Memory B cell (primary cell): ENCODE measurements around the gene SLC13A4.
"Not testable (repeated sequence)": the region's sequence is repeated elsewhere in the genome, so short reads cannot be mapped to it uniquely, and the experiment has no call there.

Experiments
- ATAC-seq: fragments of 150-1000 bp; cut with Tn5 transposase; 2 replicates; pipeline ENCODE4 v1.10.0; 2021; ENCODE audit warnings: low read depth, mild to moderate bottlenecking, moderate library complexity
- DNase-seq, 2 donors: peaks; one replicate each; pipeline ENCODE4 v3.0.0; 2022; ENCODE audit warnings: low spot score in 2 of 2
- H3K27ac Mint-ChIP-seq: one replicate; pipeline ENCODE4 v1.8.0; 2022; ENCODE audit warnings: mild to moderate bottlenecking, moderate library complexity, mixed read lengths
- H3K27me3 Mint-ChIP-seq: one replicate; pipeline ENCODE4 v1.8.0; 2022; ENCODE audit warnings: mixed read lengths
- H3K36me3 Mint-ChIP-seq: one replicate; pipeline ENCODE4 v1.8.0; 2022; ENCODE audit warnings: mild to moderate bottlenecking, mixed read lengths
- H3K4me1 Mint-ChIP-seq: one replicate; pipeline ENCODE4 v1.8.0; 2022; ENCODE audit warnings: mixed read lengths
- H3K4me3 Mint-ChIP-seq: one replicate; pipeline ENCODE4 v1.8.0; 2022; ENCODE audit warnings: mild to moderate bottlenecking, moderate library complexity, mixed read lengths
- H3K9me3 Mint-ChIP-seq: one replicate; pipeline ENCODE4 v1.8.0; 2022; ENCODE audit warnings: mixed read lengths

SLC13A4 gene, protein sequence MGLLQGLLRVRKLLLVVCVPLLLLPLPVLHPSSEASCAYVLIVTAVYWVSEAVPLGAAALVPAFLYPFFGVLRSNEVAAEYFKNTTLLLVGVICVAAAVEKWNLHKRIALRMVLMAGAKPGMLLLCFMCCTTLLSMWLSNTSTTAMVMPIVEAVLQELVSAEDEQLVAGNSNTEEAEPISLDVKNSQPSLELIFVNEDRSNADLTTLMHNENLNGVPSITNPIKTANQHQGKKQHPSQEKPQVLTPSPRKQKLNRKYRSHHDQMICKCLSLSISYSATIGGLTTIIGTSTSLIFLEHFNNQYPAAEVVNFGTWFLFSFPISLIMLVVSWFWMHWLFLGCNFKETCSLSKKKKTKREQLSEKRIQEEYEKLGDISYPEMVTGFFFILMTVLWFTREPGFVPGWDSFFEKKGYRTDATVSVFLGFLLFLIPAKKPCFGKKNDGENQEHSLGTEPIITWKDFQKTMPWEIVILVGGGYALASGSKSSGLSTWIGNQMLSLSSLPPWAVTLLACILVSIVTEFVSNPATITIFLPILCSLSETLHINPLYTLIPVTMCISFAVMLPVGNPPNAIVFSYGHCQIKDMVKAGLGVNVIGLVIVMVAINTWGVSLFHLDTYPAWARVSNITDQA

DNA sequence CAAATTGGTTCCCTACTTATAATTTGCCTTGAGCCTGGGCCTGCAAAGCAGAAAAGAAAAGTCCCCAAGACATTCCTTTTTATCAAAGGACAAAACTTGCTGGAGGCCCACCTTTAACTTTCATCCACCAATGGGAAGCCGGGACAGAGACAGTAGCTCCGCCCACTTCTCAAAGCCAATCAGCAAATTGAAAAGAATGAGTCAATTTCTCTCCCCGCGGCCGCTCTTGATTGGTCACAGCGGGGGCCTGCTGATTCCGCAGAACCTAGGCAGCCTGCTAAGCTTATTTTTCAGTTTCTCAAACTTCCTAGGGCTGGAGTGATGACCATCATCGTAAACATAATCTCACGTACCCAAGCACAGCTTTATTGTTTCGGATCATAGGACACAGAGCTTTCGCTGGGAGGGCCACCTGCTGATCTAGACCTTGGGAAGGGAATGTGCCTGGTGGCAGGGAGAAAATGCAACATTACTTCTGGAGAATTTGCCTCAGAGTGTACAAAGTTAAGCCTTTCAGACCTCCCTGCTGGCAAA is at the start of gene SLC13A4:
Gene SLC13A4 (minus strand): TSS at position 51 of the 534 bp plus-strand sequence. CDS start 690 bp downstream, outside the sequence.
- ATAC-seq (no peak), DNase-seq (no peak)
- Mint-ChIP-seq H3K27ac (no peak within 1 kb of the TSS), H3K4me3 (no peak within 1 kb of the TSS), H3K9me3 (no peaks in the 10 kb centered on the region), H3K36me3 (no peaks in the 10 kb centered on the region), H3K27me3 (peaks cover 4% of the 10 kb centered on the region), H3K4me1 (no peaks in the 10 kb centered on the region)

DNA sequence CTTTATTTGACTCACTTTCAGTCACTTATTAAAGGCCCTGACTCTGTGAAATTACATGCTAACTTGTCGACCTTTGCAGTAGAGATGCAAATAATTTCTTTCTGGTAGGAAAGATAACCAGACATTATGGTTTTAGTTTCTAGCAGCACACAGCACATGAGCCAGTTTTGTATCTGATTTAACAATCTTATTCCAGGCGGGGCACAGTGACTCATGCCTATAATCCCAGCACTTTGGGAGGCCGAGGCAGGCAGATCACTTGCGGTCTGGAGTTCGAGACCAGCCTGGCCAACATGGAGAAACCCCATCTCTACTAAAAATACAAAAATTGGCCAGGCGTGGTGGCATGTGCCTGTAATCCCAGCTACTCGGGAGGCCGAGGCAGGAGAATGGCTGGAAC is 47.9 kb upstream of the SLC13A4 start:
- H3K9me3 Mint-ChIP-seq, H3K4me3 Mint-ChIP-seq, DNase-seq, H3K36me3 Mint-ChIP-seq, ATAC-seq, H3K4me1 Mint-ChIP-seq, H3K27ac Mint-ChIP-seq, H3K27me3 Mint-ChIP-seq: not testable (repeated sequence)

DNA sequence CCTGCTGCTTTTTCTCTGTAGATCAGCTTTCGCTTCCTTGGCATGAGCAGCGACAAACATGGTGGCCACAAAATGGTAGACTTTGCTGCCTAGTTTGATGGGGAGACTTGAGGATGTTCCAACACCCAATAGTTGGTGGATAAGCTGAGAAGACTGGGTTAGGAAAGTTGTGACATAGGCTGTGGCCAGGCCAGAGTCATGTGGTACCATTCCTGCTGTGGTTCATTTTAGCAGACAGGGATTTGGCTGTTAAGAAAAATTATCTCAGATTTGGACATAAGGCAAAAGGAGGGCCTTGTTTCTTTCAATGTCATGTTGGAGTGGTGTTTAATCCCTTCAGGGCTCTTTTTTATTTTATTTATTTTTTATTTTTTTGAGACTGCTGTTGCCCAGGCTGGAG is 47.2 kb upstream of the SLC13A4 start:
- DNase-seq = no peak
- H3K27me3 Mint-ChIP-seq = peaks cover 4% of the 10 kb centered on the region

DNA sequence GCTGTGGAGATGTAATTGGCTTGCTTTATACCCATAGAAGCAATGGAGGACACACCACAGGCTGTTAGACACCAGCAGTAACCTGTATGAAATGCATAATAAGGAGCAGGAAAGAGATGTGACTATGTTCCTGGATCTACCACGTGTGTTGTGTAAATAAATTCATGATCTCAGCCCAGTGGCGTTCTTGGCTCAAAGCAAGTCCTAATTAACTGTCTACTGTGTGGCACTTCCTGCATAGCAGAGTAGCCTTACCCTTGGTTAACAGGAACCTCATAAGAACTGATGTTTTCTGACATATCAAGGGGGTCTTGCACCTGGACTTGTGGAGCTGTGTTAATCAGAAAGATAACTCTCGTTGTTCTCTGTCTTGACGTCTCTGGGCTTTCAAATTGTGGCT is 46.3 kb upstream of the SLC13A4 start:
- ATAC-seq (no peak), DNase-seq (no peak)
- no peaks in the 10 kb centered on the region for H3K4me1 Mint-ChIP-seq
- H3K36me3 Mint-ChIP-seq = peaks cover 3% of the 10 kb centered on the region
- H3K4me3 Mint-ChIP-seq = no peak overlapping the region
- H3K27ac Mint-ChIP-seq = no peak overlapping the region
- H3K27me3 Mint-ChIP-seq = peaks cover 10% of the 10 kb centered on the region
- H3K9me3 Mint-ChIP-seq = peaks cover 5% of the 10 kb centered on the region

More for the DNA sequence above, 47.2 kb upstream of the SLC13A4 start:
- peaks cover 3% of the 10 kb centered on the region for H3K36me3 Mint-ChIP-seq
- no peak for ATAC-seq
- no peaks in the 10 kb centered on the region for H3K4me1 Mint-ChIP-seq
- H3K9me3 Mint-ChIP-seq = peaks cover 5% of the 10 kb centered on the region
- H3K4me3 Mint-ChIP-seq = no peak overlapping the region
- H3K27ac Mint-ChIP-seq = no peak overlapping the region

DNA sequence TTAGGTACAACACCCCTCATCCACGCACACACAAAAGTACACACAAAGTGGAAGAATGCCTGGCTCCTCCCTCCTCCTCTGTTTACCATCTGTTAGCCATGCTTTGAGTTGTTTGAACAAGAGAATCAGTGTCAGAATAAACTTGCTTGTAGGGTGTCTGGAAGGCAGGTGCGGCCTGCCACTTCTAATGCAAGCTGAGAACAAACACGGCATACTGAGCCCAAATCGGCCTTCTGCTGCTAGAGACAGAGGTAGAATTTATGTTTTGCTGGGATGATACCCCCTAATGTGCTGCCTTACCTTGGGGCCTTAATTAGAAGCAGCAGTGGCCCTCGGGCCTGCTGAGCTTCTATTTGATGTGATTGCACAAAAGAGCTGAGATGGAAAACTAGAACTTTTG is 45.5 kb upstream of the SLC13A4 start:
- H3K9me3 Mint-ChIP-seq = peaks cover 5% of the 10 kb centered on the region
- H3K4me1 Mint-ChIP-seq = no peaks in the 10 kb centered on the region
- no peak overlapping the region for H3K27ac Mint-ChIP-seq
- H3K4me3 Mint-ChIP-seq = no peak overlapping the region
- peaks cover 10% of the 10 kb centered on the region for H3K27me3 Mint-ChIP-seq
- H3K36me3 Mint-ChIP-seq = peaks cover 3% of the 10 kb centered on the region
- no peak for ATAC-seq
- no peak for DNase-seq

DNA sequence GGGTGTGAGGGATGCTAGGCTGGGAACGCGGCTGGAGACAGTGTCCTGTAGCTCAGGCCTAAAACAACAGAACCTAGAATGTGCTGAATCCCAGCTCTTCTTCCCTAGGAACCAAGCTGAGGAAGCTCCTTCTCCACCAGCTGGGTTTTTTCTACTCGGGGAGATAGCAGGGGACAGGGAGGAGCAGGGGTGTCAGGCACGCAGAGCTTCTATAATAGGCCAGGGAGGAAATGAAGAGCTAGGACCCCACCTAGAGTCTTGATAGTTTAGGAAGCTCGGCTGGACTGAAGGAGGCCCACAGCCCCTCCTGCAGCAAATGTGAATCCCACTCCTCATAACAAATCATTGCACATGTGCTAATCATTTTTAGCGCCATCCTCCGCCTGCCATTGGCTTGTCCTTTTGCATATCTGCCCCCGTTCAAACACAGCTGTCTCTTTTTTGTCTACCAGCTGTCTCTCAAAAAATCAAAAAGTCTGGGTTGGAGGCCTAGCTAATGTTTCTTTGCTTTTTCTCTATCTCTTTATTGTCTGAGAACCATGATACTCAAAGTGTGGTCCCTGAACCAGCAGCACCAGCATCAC is 44.7 kb upstream of the SLC13A4 start:
- ATAC-seq (no peak), DNase-seq (no peak)
- Mint-ChIP-seq H3K9me3 (peaks cover 1% of the 10 kb centered on the region), H3K4me3 (no peak overlapping the region), H3K27ac (no peak overlapping the region), H3K27me3 (peaks cover 11% of the 10 kb centered on the region), H3K36me3 (peaks cover 2% of the 10 kb centered on the region), H3K4me1 (no peaks in the 10 kb centered on the region)

DNA sequence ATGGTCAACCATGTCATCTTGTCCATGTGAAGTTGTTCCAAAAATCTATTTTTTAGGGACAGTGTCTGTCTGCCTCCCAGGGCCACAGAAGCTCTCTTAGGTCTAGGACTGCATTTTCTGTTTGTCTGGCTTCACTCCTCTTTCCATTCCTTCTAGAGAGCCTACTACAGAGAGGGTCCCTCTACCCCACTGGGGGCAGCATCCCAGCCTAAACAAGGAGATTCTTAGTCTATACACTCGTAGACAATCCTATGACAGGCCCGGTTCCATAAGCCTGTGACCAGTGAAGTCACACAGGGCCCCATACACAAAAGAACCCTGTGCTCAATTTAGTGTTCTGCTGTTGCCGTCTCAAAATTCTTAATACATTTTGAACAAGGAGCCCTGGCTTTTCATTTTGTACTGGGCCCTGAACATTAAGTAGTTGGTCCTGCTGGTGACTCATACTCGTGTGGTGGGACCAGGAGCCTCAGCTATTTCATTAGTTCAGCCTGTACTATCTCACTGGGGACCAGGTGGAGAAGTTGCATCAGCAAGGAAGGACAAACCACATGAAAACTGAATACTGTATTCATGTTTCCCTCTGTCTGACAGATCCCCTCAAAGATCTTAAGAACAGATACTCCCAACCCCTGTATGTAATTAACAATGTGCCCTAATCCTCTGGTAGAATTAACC is 44.1 kb upstream of the SLC13A4 start:
- H3K4me1 Mint-ChIP-seq = no peaks in the 10 kb centered on the region
- H3K36me3 Mint-ChIP-seq = peaks cover 2% of the 10 kb centered on the region
- peaks cover 1% of the 10 kb centered on the region for H3K9me3 Mint-ChIP-seq
- no peak for DNase-seq
- no peak overlapping the region for H3K4me3 Mint-ChIP-seq
- H3K27ac Mint-ChIP-seq = no peak overlapping the region
- ATAC-seq = no peak
- H3K27me3 Mint-ChIP-seq = peaks cover 10% of the 10 kb centered on the region

DNA sequence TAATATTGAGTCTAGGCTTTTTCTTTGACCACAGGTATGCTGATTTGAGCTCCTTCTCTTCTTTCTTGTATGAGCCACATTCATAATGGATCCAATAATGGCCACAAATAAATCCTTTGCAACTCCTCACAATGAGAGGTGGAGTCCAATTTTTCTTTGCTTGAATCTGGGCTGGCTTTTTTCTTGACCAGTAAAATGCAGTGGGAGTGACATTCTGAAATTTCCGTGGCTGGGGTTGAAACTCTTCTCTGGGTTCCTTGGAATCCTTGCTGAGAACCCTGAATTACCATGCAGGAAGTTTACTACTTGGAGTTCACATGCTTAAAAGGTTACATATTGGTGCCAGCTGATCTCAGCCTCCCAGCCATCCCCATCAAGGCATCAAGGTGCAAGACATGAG is 43.1 kb upstream of the SLC13A4 start:
- ATAC-seq = no peak
- Mint-ChIP-seq H3K4me1 (no peaks in the 10 kb centered on the region), H3K9me3 (no peaks in the 10 kb centered on the region), H3K4me3 (no peak overlapping the region), H3K27ac (no peak overlapping the region), H3K27me3 (peaks cover 10% of the 10 kb centered on the region), H3K36me3 (peaks cover 2% of the 10 kb centered on the region)
- no peak for DNase-seq

DNA sequence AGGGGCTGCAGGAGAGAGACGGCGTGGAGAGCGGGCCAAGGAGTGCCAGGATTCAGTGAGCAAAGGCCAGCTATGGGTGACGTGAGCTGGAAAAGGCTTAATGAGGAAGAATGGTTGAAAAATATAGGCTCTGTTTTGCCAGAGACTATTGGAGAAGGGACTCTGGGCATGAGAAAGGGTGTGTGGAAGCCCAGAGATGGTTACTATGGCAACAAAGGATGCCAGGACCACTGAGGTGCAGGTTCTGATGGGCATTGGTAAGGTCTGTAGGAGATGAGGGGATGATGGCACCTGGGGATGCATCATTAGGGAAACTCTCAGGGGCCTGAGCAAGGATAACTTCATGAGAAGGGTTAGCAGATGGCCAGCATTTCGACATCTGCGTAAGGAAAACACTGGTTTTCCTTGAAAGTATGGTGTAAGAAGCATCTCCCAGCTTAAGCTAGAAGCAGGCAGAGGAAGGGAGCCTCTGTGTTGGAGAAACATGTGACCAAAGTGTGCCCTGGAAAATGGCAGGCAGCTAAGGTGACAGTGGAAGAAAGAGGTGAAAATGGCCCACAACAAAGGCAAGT is 42.2 kb upstream of the SLC13A4 start:
- no peak for ATAC-seq
- Mint-ChIP-seq H3K27me3 (peaks cover 12% of the 10 kb centered on the region), H3K4me1 (no peaks in the 10 kb centered on the region)

DNA sequence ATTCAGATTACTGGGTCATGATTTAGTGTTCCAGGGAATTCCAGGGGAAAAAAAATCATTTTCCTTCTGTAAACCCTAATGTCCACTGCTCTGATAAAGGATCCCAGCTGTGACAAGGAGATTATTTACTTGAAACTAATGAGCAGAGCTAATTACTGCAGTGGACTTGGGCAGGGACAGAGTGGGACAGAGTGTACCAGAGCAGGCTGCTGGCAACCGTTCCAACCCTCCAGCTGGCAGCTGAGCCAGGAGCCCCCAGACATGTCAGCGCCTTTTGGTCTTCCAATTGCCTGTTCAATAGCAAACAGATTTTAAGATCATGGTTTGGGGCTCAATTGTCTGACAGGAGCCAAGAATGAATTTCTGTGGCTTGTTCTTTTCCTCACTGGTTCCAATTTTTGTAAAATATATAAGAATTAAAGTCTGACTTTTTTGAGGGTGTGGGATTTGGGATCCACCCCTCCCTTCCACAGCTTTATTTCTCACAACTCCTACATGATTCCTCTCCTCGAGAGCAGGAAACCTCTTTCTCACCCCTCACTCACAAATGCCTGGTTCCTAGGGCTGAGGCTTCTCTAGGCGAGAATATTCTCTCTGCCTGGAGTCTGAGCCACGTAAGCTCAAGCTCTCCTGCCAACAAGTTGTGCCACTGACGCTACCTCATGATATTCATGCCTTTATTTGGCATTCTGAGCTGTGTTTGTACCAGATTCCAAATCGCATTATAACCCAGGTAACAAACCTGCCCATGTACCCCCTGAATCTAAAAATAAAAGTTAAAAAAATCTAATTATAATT is 41.2 kb upstream of the SLC13A4 start:
- H3K4me3 Mint-ChIP-seq = no peak overlapping the region
- H3K9me3 Mint-ChIP-seq = peaks cover 2% of the 10 kb centered on the region
- H3K27me3 Mint-ChIP-seq = peaks cover 12% of the 10 kb centered on the region
- no peak for ATAC-seq
- no peak overlapping the region for H3K27ac Mint-ChIP-seq
- H3K4me1 Mint-ChIP-seq = peaks cover 3% of the 10 kb centered on the region
- no peaks in the 10 kb centered on the region for H3K36me3 Mint-ChIP-seq
- no peak for DNase-seq

More for the DNA sequence above, 42.2 kb upstream of the SLC13A4 start:
- H3K9me3 Mint-ChIP-seq = no peaks in the 10 kb centered on the region
- peaks cover 2% of the 10 kb centered on the region for H3K36me3 Mint-ChIP-seq
- no peak overlapping the region for H3K27ac Mint-ChIP-seq
- no peak for DNase-seq
- H3K4me3 Mint-ChIP-seq = no peak overlapping the region

DNA sequence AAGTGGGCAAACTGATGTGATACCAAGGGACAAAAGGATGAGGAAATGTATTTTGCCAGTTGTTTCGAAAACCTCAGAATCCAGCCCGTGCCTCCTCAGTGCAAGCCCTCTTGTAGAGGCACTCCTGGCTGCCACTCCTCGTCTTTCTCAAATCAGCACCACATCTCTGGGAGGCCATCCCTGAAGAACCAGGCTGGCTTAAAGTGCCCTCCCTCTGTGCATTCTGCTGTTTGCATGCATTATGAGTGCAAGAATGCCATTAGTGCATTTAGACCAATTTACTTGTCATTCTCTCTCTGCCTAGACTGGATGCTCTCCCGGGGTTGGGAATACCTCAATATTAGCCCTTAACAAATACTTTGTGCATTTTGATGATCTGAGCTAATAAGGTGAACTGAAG is 40.5 kb upstream of the SLC13A4 start:
- Mint-ChIP-seq H3K4me1 (peaks cover 3% of the 10 kb centered on the region), H3K4me3 (no peak overlapping the region), H3K27ac (no peak overlapping the region), H3K9me3 (peaks cover 2% of the 10 kb centered on the region), H3K36me3 (no peaks in the 10 kb centered on the region), H3K27me3 (peaks cover 12% of the 10 kb centered on the region)
- DNase-seq (no peak), ATAC-seq (no peak)

DNA sequence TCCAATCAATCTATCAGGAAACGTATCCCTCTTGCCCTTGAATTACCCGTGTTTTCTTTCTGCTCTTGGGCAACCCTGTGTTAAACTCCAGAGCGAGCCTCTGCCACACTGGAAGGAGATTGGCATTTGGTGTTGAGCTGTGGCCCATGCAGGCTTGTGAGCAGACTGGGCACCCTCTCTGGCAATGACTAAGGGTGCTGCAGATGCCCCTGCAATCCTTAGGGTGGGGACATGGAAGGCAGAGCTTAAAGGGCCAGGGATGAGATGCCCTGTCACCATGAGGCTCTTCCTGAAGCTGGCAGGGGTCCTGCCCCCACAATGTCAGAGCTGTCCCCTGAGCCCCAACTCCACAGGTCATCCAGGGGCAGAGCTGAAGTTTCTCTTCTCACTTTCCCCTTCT is 40.1 kb upstream of the SLC13A4 start:
- DNase-seq = no peak
- Mint-ChIP-seq H3K36me3 (no peaks in the 10 kb centered on the region), H3K9me3 (peaks cover 2% of the 10 kb centered on the region), H3K4me3 (no peak overlapping the region), H3K4me1 (peaks cover 3% of the 10 kb centered on the region), H3K27ac (no peak overlapping the region), H3K27me3 (peaks cover 12% of the 10 kb centered on the region)
- ATAC-seq = no peak

DNA sequence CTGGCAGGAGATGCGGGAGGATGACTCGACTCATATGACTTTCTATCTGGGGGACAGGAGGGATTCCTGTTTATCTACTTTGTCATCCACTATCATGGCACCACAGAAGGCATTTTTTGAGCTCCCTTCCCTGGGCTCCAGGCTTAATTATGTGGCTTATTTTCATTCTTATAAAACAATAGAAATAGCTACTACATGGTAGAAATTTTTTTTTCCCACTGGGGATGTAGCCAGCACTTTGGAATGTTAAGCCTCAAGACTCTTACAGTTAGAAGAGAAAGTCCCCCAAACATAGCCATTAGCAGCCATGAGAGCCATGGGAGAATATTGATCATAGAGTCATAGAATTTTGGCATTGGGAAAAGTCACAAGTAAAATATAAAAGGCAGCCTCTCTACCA is 35.3 kb upstream of the SLC13A4 start:
- peaks cover 15% of the 10 kb centered on the region for H3K27me3 Mint-ChIP-seq
- no peak for ATAC-seq

More for the DNA sequence above, 35.3 kb upstream of the SLC13A4 start:
- peaks cover 3% of the 10 kb centered on the region for H3K4me1 Mint-ChIP-seq
- no peak overlapping the region for H3K27ac Mint-ChIP-seq
- no peak for DNase-seq
- peaks cover 2% of the 10 kb centered on the region for H3K9me3 Mint-ChIP-seq
- H3K36me3 Mint-ChIP-seq = peaks cover 1% of the 10 kb centered on the region
- no peak overlapping the region for H3K4me3 Mint-ChIP-seq
